ENCODE results near the gene TSEN34.

TSEN34 gene

DNA sequence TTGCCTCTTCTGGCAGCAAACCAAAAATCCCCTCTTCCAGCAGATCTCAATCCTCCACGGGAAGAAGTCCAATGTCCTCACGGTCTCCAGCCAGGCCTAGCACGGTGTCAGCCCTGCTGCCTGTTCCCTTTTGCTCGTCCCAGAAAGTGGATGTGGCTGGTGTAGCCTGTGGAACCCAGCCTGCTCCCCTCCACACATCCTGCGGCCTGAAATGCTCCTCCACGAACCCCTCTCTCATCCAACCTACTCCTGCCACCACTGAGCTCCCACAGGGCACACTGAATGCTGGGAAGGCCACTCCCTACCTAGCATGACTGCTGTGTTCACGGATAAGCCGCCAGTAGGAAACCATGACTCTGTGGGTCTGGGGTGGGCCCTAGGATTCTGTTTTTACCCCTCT lies 4.8 kb upstream of the TSEN34 start:
- Histone ChIP-seq H3K4me3 (ENCODE audit: low read length) (no peak overlapping the region), H4K20me1 (ENCODE audit: insufficient read depth, low read length) (no peaks in the 10 kb centered on the region), H3K79me2 (ENCODE audit: low read length) (peaks cover 12% of the 10 kb centered on the region), H2AFZ (ENCODE audit: low read depth, low read length) (no peak overlapping the region), H3K9me3 (ENCODE audit: insufficient read depth, low read length) (no peaks in the 10 kb centered on the region), H3K4me2 (ENCODE audit: low read length) (no peak overlapping the region), H3K27me3 (ENCODE audit: low read depth, low read length) (no peaks in the 10 kb centered on the region), H3K27ac (ENCODE audit: low read length) (no peak overlapping the region), H3K4me1 (ENCODE audit: low read length) (peaks cover 8% of the 10 kb centered on the region), H3K9ac (ENCODE audit: low read length) (no peak overlapping the region), H3K36me3 (replicated peaks; ENCODE audit: low read depth, low read length) (peaks cover 8% of the 10 kb centered on the region)
- no peak for TF ChIP-seq EZH2phosphoT487 (IDR thresholded peaks at IDR 0.05; ENCODE audit: low read depth)
- TF ChIP-seq CTCF (IDR thresholded peaks at IDR 0.05; ENCODE audit: low read depth, low read length), result no peak

DNA sequence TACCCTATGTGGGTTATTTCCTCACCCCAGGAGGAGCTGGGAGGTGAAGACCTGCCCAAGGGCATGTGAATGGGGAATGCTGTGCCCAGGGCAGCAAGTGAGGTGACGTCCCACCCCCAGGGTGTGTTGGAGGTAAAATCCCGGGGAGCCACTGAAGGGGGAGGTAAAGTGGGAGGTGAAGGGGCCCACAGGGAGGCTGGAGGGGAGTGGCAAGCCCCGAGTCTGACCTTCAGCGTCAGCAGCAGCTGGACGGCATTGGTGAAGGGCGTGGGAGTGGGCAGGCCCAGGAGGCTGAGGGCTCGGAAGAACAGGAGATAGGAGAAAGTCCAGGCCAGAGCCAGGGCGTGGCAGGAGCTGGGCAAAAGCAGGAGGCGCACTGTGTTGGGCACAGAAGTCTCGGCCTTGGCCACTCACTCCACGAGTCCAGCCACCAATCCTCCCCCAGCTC lies 4.2 kb upstream of the TSEN34 start:
- H3K4me3 ChIP-seq (ENCODE audit: low read length), result no peak overlapping the region
- H3K9ac ChIP-seq (ENCODE audit: low read length), result no peak overlapping the region
- H3K4me1 ChIP-seq (ENCODE audit: low read length), result peaks cover 10% of the 10 kb centered on the region
- no peak overlapping the region for H3K4me2 ChIP-seq (ENCODE audit: low read length)
- H3K27ac ChIP-seq (ENCODE audit: low read length), result no peak overlapping the region
- no peaks in the 10 kb centered on the region for H4K20me1 ChIP-seq (ENCODE audit: insufficient read depth, low read length)
- no peaks in the 10 kb centered on the region for H3K27me3 ChIP-seq (ENCODE audit: low read depth, low read length)
- TF ChIP-seq EZH2phosphoT487 (IDR thresholded peaks at IDR 0.05; ENCODE audit: low read depth), result no peak
- TF ChIP-seq CTCF (IDR thresholded peaks at IDR 0.05; ENCODE audit: low read depth, low read length), result no peak
- peaks cover 18% of the 10 kb centered on the region for H3K79me2 ChIP-seq (ENCODE audit: low read length)
- peaks cover 8% of the 10 kb centered on the region for H3K36me3 ChIP-seq (replicated peaks; ENCODE audit: low read depth, low read length)
- H3K9me3 ChIP-seq (ENCODE audit: insufficient read depth, low read length), result no peaks in the 10 kb centered on the region
- no peak overlapping the region for H2AFZ ChIP-seq (ENCODE audit: low read depth, low read length)

DNA sequence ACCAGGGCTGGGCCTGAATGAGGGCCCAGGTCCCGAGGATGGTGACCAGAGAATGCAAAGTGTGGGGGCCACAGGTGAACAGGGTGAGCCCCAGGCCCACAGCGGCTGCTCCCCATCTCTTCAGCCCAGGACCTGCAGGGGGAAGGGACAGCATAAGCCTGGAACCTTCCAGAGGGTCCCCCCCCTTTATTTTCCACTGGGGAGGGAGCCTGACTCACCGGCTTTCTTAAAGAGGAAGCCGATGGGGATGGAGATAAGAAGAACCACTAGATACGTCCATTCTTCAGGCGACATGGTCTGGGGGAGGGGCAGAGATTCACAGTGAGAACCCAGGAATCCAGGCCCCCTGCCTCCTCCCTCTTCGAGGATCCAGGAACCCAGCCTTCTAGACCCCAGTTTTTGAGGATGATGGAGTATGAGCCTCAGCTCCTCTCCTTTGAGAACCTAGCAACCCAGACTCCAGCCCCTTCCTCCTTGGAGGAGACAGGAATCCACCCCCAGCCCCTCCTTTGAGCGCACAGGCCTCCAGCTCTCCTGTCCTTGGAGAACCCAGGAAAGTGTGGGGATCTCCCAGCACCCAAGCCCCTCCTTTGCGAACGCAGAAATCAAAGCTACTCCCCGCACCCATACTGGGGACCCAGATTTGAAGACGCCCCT lies 2.8 kb upstream of the TSEN34 start:
- H3K4me2 ChIP-seq (ENCODE audit: low read length), result peak overlapping the region; percentile 99
- H3K27ac ChIP-seq (ENCODE audit: low read length), result peak overlapping the region; percentile 89
- H3K4me3 ChIP-seq (ENCODE audit: low read length), result peak overlapping the region; percentile 83

GRCh38 chr19:54189145-54189734 lies 1.9 kb upstream of the TSEN34 start, which contains the start of gene MBOAT7:
MBOAT7 (minus strand) TSS chr19:54189580; CDS start chr19:54188508, 1,072 bp downstream.
- no peaks in the 10 kb centered on the region for H4K20me1 ChIP-seq (ENCODE audit: insufficient read depth, low read length)
- peak within 1 kb of the TSS; percentile 83 for H3K4me3 ChIP-seq (ENCODE audit: low read length)
- no peaks in the 10 kb centered on the region for H3K27me3 ChIP-seq (ENCODE audit: low read depth, low read length)
- peak within 1 kb of the TSS; percentile 93 for H3K9ac ChIP-seq (ENCODE audit: low read length)
- H2AFZ ChIP-seq (ENCODE audit: low read depth, low read length), result peak within 1 kb of the TSS; percentile 76
- peak; percentile 49 for TF ChIP-seq CTCF (IDR thresholded peaks at IDR 0.05; ENCODE audit: low read depth, low read length)
- no peak for TF ChIP-seq EZH2phosphoT487 (IDR thresholded peaks at IDR 0.05; ENCODE audit: low read depth)
- peak within 1 kb of the TSS; percentile 89 for H3K27ac ChIP-seq (ENCODE audit: low read length)
- peaks cover 17% of the 10 kb centered on the region for H3K36me3 ChIP-seq (replicated peaks; ENCODE audit: low read depth, low read length)
- H3K9me3 ChIP-seq (ENCODE audit: insufficient read depth, low read length), result no peaks in the 10 kb centered on the region
- peaks cover 16% of the 10 kb centered on the region for H3K4me1 ChIP-seq (ENCODE audit: low read length)
- H3K79me2 ChIP-seq (ENCODE audit: low read length), result peaks cover 25% of the 10 kb centered on the region
- peak within 1 kb of the TSS; percentile 99 for H3K4me2 ChIP-seq (ENCODE audit: low read length)

More for the DNA sequence above, 2.8 kb upstream of the TSEN34 start:
- no peak overlapping the region for H2AFZ ChIP-seq (ENCODE audit: low read depth, low read length)
- H3K4me1 ChIP-seq (ENCODE audit: low read length), result peaks cover 16% of the 10 kb centered on the region
- TF ChIP-seq EZH2phosphoT487 (IDR thresholded peaks at IDR 0.05; ENCODE audit: low read depth), result no peak
- H3K27me3 ChIP-seq (ENCODE audit: low read depth, low read length), result no peaks in the 10 kb centered on the region
- peaks cover 25% of the 10 kb centered on the region for H3K79me2 ChIP-seq (ENCODE audit: low read length)
- H3K9ac ChIP-seq (ENCODE audit: low read length), result peak overlapping the region; percentile 87
- H4K20me1 ChIP-seq (ENCODE audit: insufficient read depth, low read length), result no peaks in the 10 kb centered on the region
- H3K9me3 ChIP-seq (ENCODE audit: insufficient read depth, low read length), result no peaks in the 10 kb centered on the region
- H3K36me3 ChIP-seq (replicated peaks; ENCODE audit: low read depth, low read length), result peaks cover 14% of the 10 kb centered on the region

Measured in OCI-LY3 (cell line).